ENCODE results near the gene FBXL17. TPM values are rescaled to one million over a fixed set of nuclear protein-coding genes. Genes with fewer than 3 reads are reported as not detected.

The FBXL17 gene
- total RNA-seq, 1 experiment from 2014 or later: 5.3 TPM

GRCh38 chr5:108214857-108215256 lies 167.0 kb downstream of the FBXL17 start:
- Histone ChIP-seq H3K27ac (ENCODE audit: insufficient read length, low read depth, low read length) (no peak overlapping the region), H3K56ac (ENCODE audit: insufficient read length, low read depth, low read length) (no peak overlapping the region), H3K27me3 (ENCODE audit: insufficient read depth, low read length) (no peaks in the 10 kb centered on the region), H2BK120ac (ENCODE audit: low read depth, low read length, poor library complexity, severe bottlenecking) (no peak overlapping the region), H3K4ac (ENCODE audit: low read depth, low read length) (no peak overlapping the region), H3K4me1 (ENCODE audit: insufficient read depth, low read length) (peaks cover 2% of the 10 kb centered on the region; the same call in 1 of the 2 replicates), H3K79me2 (ENCODE audit: insufficient read depth, low read length) (no peaks in the 10 kb centered on the region), H3K4me2 (ENCODE audit: insufficient read depth, insufficient read length, low read length) (no peak overlapping the region), H3T11ph (ENCODE audit: low read length) (no peak overlapping the region), H4K8ac (replicated peaks; ENCODE audit: insufficient read length, low read depth, low read length) (no peak overlapping the region), H3K79me1 (ENCODE audit: insufficient read depth, low read depth, low read length, poor library complexity, severe bottlenecking) (no peaks in the 10 kb centered on the region), H2BK5ac (ENCODE audit: insufficient read length, low read length) (no peak overlapping the region), H4K5ac (ENCODE audit: insufficient read length, low read depth, low read length) (no peak overlapping the region), H2AK5ac (ENCODE audit: insufficient read length, low read length) (no peak overlapping the region), H3K18ac (ENCODE audit: insufficient read length, low read depth, low read length) (no peak overlapping the region), H4K20me1 (ENCODE audit: control insufficient read depth, insufficient read depth, insufficient read length) (no peaks in the 10 kb centered on the region), H3K23ac (ENCODE audit: insufficient read length, low read depth, low read length) (no peak overlapping the region), H3K9ac (ENCODE audit: extremely low read depth, insufficient read length, low read length) (no peak overlapping the region), H3K14ac (ENCODE audit: insufficient read depth, low read length) (no peak overlapping the region), H2BK12ac (ENCODE audit: insufficient read length, low read depth, low read length) (no peak overlapping the region), H3K9me3 (ENCODE audit: control insufficient read depth, low read depth, low read length) (no peaks in the 10 kb centered on the region), H2BK15ac (ENCODE audit: low read depth, low read length) (no peak overlapping the region), H2AFZ (ENCODE audit: low read length) (no peak overlapping the region), H3K23me2 (ENCODE audit: insufficient read length, low read depth, low read length, poor library complexity, severe bottlenecking) (no peaks in the 10 kb centered on the region), H2BK20ac (ENCODE audit: low read depth, low read length, poor library complexity, severe bottlenecking) (no peak overlapping the region), H4K91ac (ENCODE audit: insufficient read length, low read depth, low read length) (no peak overlapping the region)
- peaks cover 0 to 7% of the 10 kb centered on the region in 2 experiments; a peak in 3 of 4 replicates for H3K4me1 Mint-ChIP-seq
- H3K36me3 Mint-ChIP-seq (ENCODE audit: insufficient read depth in 1 of 3, low read depth in 3 of 3): peaks cover 1 to 16% (median 10%) of the 10 kb centered on the region in 3 experiments; a peak in 4 of 7 replicates
- H3K4me3 Mint-ChIP-seq: no peak overlapping the region
- H3K27ac Mint-ChIP-seq: no peak overlapping the region
- no peak for DNase-seq
- peaks cover 6 to 13% of the 10 kb centered on the region in 2 experiments; a peak in 4 of 5 replicates for H3K9me3 Mint-ChIP-seq
- H3K27me3 Mint-ChIP-seq (ENCODE audit: low read depth): no peaks in the 10 kb centered on the region
- TF ChIP-seq CTCF (conservative IDR thresholded peaks at IDR 0.05): no peak
